ENCODE measurements around the gene PRDX1. TPM values are rescaled to one million over a fixed set of nuclear protein-coding genes. Genes with fewer than 3 reads are reported as not detected.

The PRDX1 gene
- total RNA-seq, 4 donors from 2014 or later = 216 to 325 (median 281) TPM

GRCh38 chr1:45510036-45510971 lies 11.4 kb downstream of the PRDX1 start:
- DNase-seq (ENCODE audit: low spot score in 2 of 2) = no peak
- 60 to 64% methylated on average over 9 of the region's 9 CpGs for WGBS, 2 donors
- no peak overlapping the region for H3K4me3 ChIP-seq (ENCODE audit: low read depth, poor library complexity, severe bottlenecking)
- intact Hi-C loops (cut with DNase I; ENCODE audit: low total_unique reads) = loop anchor here (10.0 kb wide), 1 partner anchor 54 kb away; no protein-coding TSS in a partner anchor
- TF ChIP-seq POLR2A (IDR thresholded peaks at IDR 0.05) (no peak), CTCF (IDR thresholded peaks at IDR 0.05) (no peak)

- no peak for TF ChIP-seq CTCF (IDR thresholded peaks at IDR 0.05)
- TF ChIP-seq POLR2A (IDR thresholded peaks at IDR 0.05) = no peak
- intact Hi-C loops (cut with DNase I; ENCODE audit: low total_unique reads) = no loop called here
- WGBS, 2 donors = 73 to 77% methylated on average over 15 of the region's 15 CpGs
- DNase-seq (ENCODE audit: low spot score in 2 of 2) = no peak
- H3K4me3 ChIP-seq (ENCODE audit: low read depth, poor library complexity, severe bottlenecking) = no peak overlapping the region
These were observed 13.2 kb downstream of the PRDX1 start for GRCh38 chr1:45508295-45509151.

GRCh38 chr1:45507893-45508292 lies 13.8 kb downstream of the PRDX1 start:
- H3K4me3 ChIP-seq (ENCODE audit: low read depth, poor library complexity, severe bottlenecking) = no peak overlapping the region
- 74 to 76% methylated on average over 4 of the region's 4 CpGs for WGBS, 2 donors
- DNase-seq (ENCODE audit: low spot score in 2 of 2) = no peak
- intact Hi-C loops (cut with DNase I; ENCODE audit: low total_unique reads) = no loop called here
- TF ChIP-seq POLR2A (IDR thresholded peaks at IDR 0.05) (no peak), CTCF (IDR thresholded peaks at IDR 0.05) (no peak)

GRCh38 chr1:45507195-45507594 lies 14.5 kb downstream of the PRDX1 start:
- DNase-seq (ENCODE audit: low spot score in 2 of 2) = no peak
- intact Hi-C loops (cut with DNase I; ENCODE audit: low total_unique reads) = no loop called here
- no peak for TF ChIP-seq CTCF (IDR thresholded peaks at IDR 0.05)
- TF ChIP-seq POLR2A (IDR thresholded peaks at IDR 0.05) = no peak
- H3K4me3 ChIP-seq (ENCODE audit: low read depth, poor library complexity, severe bottlenecking) = no peak overlapping the region
- whole genome bisulfite sequencing, 2 donors = 87 to 92% methylated on average over 6 of the region's 6 CpGs

- intact Hi-C loops (cut with DNase I; ENCODE audit: low total_unique reads) = no loop called here
- TF ChIP-seq POLR2A (IDR thresholded peaks at IDR 0.05) (no peak), CTCF (IDR thresholded peaks at IDR 0.05) (no peak)
- whole genome bisulfite sequencing, 2 donors = 92 to 93% methylated on average over 14 of the region's 14 CpGs
- DNase-seq (ENCODE audit: low spot score in 2 of 2) = no peak
- H3K4me3 ChIP-seq (ENCODE audit: low read depth, poor library complexity, severe bottlenecking) = no peak overlapping the region
These were observed 18.0 kb downstream of the PRDX1 start for GRCh38 chr1:45503462-45504360.
